Measurements from ENCODE around the gene PCP4.

GRCh38 chr21:39852726-39853500 lies 14.3 kb upstream of the PCP4 start:
- TF ChIP-seq CTCF (IDR thresholded peaks at IDR 0.05; ENCODE audit: low read depth, low read length, missing input control): no peak
- no peak for TF ChIP-seq TAF1 (conservative IDR thresholded peaks at IDR 0.05)
- TF ChIP-seq ZBTB33 (IDR thresholded peaks at IDR 0.05): no peak
- no peak for TF ChIP-seq GABPA (IDR thresholded peaks at IDR 0.05 in 1 of 2, conservative IDR thresholded peaks at IDR 0.05 in 1 of 2)
- no peak for TF ChIP-seq SP1 (IDR thresholded peaks at IDR 0.05)
- no peak for TF ChIP-seq MAX (IDR thresholded peaks at IDR 0.05)
- TF ChIP-seq REST (IDR thresholded peaks at IDR 0.05): no peak
- TF ChIP-seq NR2F2 (IDR thresholded peaks at IDR 0.05): no peak
- no peak for TF ChIP-seq RXRA (IDR thresholded peaks at IDR 0.05)
- TF ChIP-seq JUND (IDR thresholded peaks at IDR 0.05): no peak
- TF ChIP-seq RAD21 (IDR thresholded peaks at IDR 0.05): no peak
